ENCODE results near the gene CXCL16. TPM values are rescaled to one million over a fixed set of nuclear protein-coding genes. Genes with fewer than 3 reads are reported as not detected.
A peak's percentile ranks its signal among the peaks of the same experiment; 100 is the strongest.

The CXCL16 gene
- polyA plus RNA-seq, 2 of the 4 experiments (the other 2 are of a cell fraction) = 10.1 to 13.8 TPM

- TF ChIP-seq EHMT2 (IDR thresholded peaks at IDR 0.05; ENCODE audit: low read depth) (no peak), RNF2 (IDR thresholded peaks at IDR 0.05; ENCODE audit: borderline replicate concordance, low read depth) (no peak), PHF8 (IDR thresholded peaks at IDR 0.05; ENCODE audit: borderline replicate concordance, low read depth) (no peak; the same call in 1 of the 2 replicates), REST (IDR thresholded peaks at IDR 0.05) (no peak), CBX2 (IDR thresholded peaks at IDR 0.05; ENCODE audit: borderline replicate concordance, low read depth) (no peak), HOXA7 (CRISPR knock-in tag; IDR thresholded peaks at IDR 0.05) (no peak), HOXB5 (CRISPR knock-in tag; IDR thresholded peaks at IDR 0.05) (no peak), HOXB13 (CRISPR knock-in tag; IDR thresholded peaks at IDR 0.05; ENCODE audit: low read depth) (no peak), ATOH8 (CRISPR knock-in tag; IDR thresholded peaks at IDR 0.05; ENCODE audit: low read depth) (no peak), MAFK (IDR thresholded peaks at IDR 0.05; ENCODE audit: partially characterized antibody) (no peak), KDM1A (IDR thresholded peaks at IDR 0.05; ENCODE audit: low read depth) (no peak), POLR2AphosphoS2 (conservative IDR thresholded peaks at IDR 0.05; ENCODE audit: low read length) (no peak), BCL3 (IDR thresholded peaks at IDR 0.05) (0 out of 3 replicates have a peak, but pooled peaks have one; percentile 22), FOSB (CRISPR knock-in tag; IDR thresholded peaks at IDR 0.05) (no peak), RAD21 (conservative IDR thresholded peaks at IDR 0.05 in 1 of 2, IDR thresholded peaks at IDR 0.05 in 1 of 2) (peak; percentile 91 to 94), HEYL (CRISPR knock-in tag; IDR thresholded peaks at IDR 0.05) (no peak), CHD4 (IDR thresholded peaks at IDR 0.05; ENCODE audit: borderline replicate concordance) (no peak), ESRRA (IDR thresholded peaks at IDR 0.05; ENCODE audit: borderline replicate concordance, low read length) (no peak), RARB (CRISPR knock-in tag; IDR thresholded peaks at IDR 0.05) (no peak), MAZ (IDR thresholded peaks at IDR 0.05; ENCODE audit: borderline replicate concordance, low read depth, low read length) (peak; percentile 91), NFE2L2 (conservative IDR thresholded peaks at IDR 0.05; ENCODE audit: low read length) (no peak), RCOR1 (IDR thresholded peaks at IDR 0.05; ENCODE audit: low read depth, low read length) (no peak), JUNB (IDR thresholded peaks at IDR 0.05) (no peak), ZC3H11A (IDR thresholded peaks at IDR 0.05) (no peak), CHD2 (IDR thresholded peaks at IDR 0.05; ENCODE audit: low read length, partially characterized antibody) (no peak), RFX5 (IDR thresholded peaks at IDR 0.05) (no peak), ZSCAN20 (CRISPR knock-in tag; IDR thresholded peaks at IDR 0.05) (no peak), KDM5A (IDR thresholded peaks at IDR 0.05) (0 out of 2 replicates have a peak, but pooled peaks have one; percentile 39), BHLHE40 (IDR thresholded peaks at IDR 0.05; ENCODE audit: low read depth, low read length) (peak; percentile 72), FOSL2 (IDR thresholded peaks at IDR 0.05) (no peak), FOSL2 (CRISPR knock-in tag; IDR thresholded peaks at IDR 0.05) (peak; percentile 48), MAX (IDR thresholded peaks at IDR 0.05) (peak; percentile 94), TFCP2L1 (CRISPR knock-in tag; IDR thresholded peaks at IDR 0.05) (no peak), EHF (CRISPR knock-in tag; IDR thresholded peaks at IDR 0.05) (no peak), MYC (IDR thresholded peaks at IDR 0.05; ENCODE audit: borderline replicate concordance, low read length) (no peak; the same call in 1 of the 2 replicates), FOXS1 (CRISPR knock-in tag; IDR thresholded peaks at IDR 0.05) (no peak)
Observed at GRCh38 chr17:4709794-4710692, 29.7 kb downstream of the CXCL16 start, which contains the start of gene ARRB2 (continued).
